ENCODE results near the gene TAS1R2.

DNA sequence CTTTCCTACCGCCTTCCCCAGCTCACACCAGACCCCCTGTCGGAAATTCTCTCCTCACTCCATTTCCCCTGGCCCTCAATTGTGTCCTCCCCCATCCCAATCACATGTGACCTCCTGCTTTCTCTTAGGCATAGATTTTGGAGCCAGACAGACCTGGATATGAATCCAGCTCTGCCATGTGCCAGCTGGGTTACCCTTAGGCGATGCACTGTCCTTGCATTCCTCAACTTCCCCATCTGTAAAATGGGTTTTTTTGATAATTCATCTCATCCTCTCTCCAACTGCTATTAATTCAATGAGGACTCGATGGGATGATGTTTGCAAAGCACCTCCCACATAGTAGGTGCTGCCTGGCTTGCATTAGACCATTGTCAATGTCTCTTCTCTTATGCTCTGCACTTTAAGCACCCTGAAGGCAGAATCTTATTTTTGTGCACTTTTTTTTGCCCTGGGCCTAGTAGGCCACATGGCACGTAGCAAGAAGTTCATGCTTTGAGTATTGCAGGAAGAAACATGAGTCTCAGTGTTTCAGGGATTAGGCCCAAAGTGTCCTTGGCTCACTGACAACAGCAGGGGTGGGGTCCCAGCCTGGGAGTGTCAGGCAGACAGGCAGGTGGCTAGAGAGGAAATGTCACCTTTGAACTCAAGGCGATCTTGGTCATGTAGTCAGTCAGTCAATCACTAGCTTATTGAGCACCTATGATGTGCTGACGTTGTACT lies 47.6 kb downstream of the TAS1R2 start:
- TF ChIP-seq, protein P1, sequence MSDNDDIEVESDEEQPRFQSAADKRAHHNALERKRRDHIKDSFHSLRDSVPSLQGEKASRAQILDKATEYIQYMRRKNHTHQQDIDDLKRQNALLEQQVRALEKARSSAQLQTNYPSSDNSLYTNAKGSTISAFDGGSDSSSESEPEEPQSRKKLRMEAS (IDR thresholded peaks at IDR 0.05; ENCODE audit: low read depth), result no peak
- TF ChIP-seq, protein P2, sequence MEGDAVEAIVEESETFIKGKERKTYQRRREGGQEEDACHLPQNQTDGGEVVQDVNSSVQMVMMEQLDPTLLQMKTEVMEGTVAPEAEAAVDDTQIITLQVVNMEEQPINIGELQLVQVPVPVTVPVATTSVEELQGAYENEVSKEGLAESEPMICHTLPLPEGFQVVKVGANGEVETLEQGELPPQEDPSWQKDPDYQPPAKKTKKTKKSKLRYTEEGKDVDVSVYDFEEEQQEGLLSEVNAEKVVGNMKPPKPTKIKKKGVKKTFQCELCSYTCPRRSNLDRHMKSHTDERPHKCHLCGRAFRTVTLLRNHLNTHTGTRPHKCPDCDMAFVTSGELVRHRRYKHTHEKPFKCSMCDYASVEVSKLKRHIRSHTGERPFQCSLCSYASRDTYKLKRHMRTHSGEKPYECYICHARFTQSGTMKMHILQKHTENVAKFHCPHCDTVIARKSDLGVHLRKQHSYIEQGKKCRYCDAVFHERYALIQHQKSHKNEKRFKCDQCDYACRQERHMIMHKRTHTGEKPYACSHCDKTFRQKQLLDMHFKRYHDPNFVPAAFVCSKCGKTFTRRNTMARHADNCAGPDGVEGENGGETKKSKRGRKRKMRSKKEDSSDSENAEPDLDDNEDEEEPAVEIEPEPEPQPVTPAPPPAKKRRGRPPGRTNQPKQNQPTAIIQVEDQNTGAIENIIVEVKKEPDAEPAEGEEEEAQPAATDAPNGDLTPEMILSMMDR (IDR thresholded peaks at IDR 0.05), result no peak
- no peak for TF ChIP-seq CHD2 (IDR thresholded peaks at IDR 0.05; ENCODE audit: low read length, partially characterized antibody)
